Upper lobe of left lung (tissue), 6 donors: ENCODE measurements around the gene XRCC5. TPM values are rescaled to one million over a fixed set of nuclear protein-coding genes. Genes with fewer than 3 reads are reported as not detected.

Source experiments
- ATAC-seq, 2 donors: fragments of 200-7000 bp; cut with Tn5 transposase; one replicate each; pipeline ENCODE4 v1.9.1; 2022; ENCODE audit warnings: mild to moderate bottlenecking in 2 of 2, moderate library complexity in 2 of 2; ENCODE audit not compliant: low FRiP score in 2 of 2
- DNase-seq, 2 donors: peaks; one replicate each; pipeline ENCODE4 v3.0.0-alpha.2; 2019 to 2020
- H3K27ac ChIP-seq, 4 donors: fragments of 200-600 bp; sonication (generic); one replicate each; pipeline ENCODE4 v1.5.1; 2016 to 2019
- H3K27me3 ChIP-seq, 4 donors: fragments of 200-600 bp; sonication (generic); one replicate each; pipeline ENCODE4 v1.5.1; 2017 to 2019
- H3K36me3 ChIP-seq, 4 donors: fragments of 200-600 bp; sonication (generic); one replicate each; pipeline ENCODE4 v1.5.1; 2016 to 2019
- H3K4me1 ChIP-seq, 4 donors: fragments of 200-600 bp; sonication (generic); one replicate each; pipeline ENCODE4 v1.5.1; 2018 to 2019
- H3K4me3 ChIP-seq, 4 donors: fragments of 200-600 bp; sonication (generic); one replicate each; pipeline ENCODE4 v1.5.1; 2017 to 2019; ENCODE audit warnings: mild to moderate bottlenecking in 2 of 4, moderate library complexity in 1 of 4
- H3K9me3 ChIP-seq, 4 donors: fragments of 200-600 bp; sonication (generic); one replicate each; pipeline ENCODE4 v1.5.1; 2018 to 2019
- EP300 ChIP-seq, 4 donors: sonication (generic); formaldehyde crosslinking; IDR thresholded peaks; one replicate each; pipeline ENCODE4 v1.5.1; 2017; ENCODE audit warnings: antibody characterized with exemption in 4 of 4, control low read depth in 2 of 4
- POLR2A ChIP-seq, 4 donors: fragments of 450-650 bp; IDR thresholded peaks; one replicate each; pipeline ENCODE4 v1.5.1; 2016 to 2017; ENCODE audit warnings: antibody characterized with exemption in 4 of 4, mild to moderate bottlenecking in 2 of 4
- POLR2AphosphoS5 ChIP-seq, 2 donors: sonication (generic); formaldehyde crosslinking; IDR thresholded peaks; one replicate each; pipeline ENCODE4 v1.5.1; 2017; ENCODE audit warnings: antibody characterized with exemption in 2 of 2
- WGBS, 2 donors: methylation state at CpG; one replicate each; pipeline ENCODE4 v1.1.5; 2017 to 2018; 5-methylcytosine and 5-hydroxymethylcytosine counted together
- total RNA-seq, 6 donors: library from RNA; depleted of rRNA in 4 of 6; stranded (reverse); fragments of >200 nt in 4 of 6; gene quantifications; one replicate each; pipeline versions ENCODE4 v1.1.0 to v1.2.1, GENCODE V29; 2016 to 2021
- TF ChIP-seq, protein P1 (sequence below), 6 experiments: fragments of 450-650 bp in 4 of 6; fragments of 200-600 bp in 2 of 6; sonication (generic) in 2 of 6; IDR thresholded peaks; one replicate each; pipeline ENCODE4 v1.5.1; 2016 to 2019; ENCODE audit warnings: antibody characterized with exemption in 6 of 6
- donor health status: DM: no; HTN: no; CAD: no; lungs with moderate emphysema.
- donor health status: DM: no; HTN: yes; CAD: no; lungs with severe emphysema.

XRCC5 gene
- total RNA-seq, 6 donors from 2014 or later, result 57.3 to 163 (median 131) TPM

- H3K4me1 ChIP-seq, result no peaks in the 10 kb centered on the region
- peaks cover 50 to 99% (median 80%) of the 10 kb centered on the region in 4 donors for H3K36me3 ChIP-seq
- no peaks in the 10 kb centered on the region for H3K27me3 ChIP-seq
- H3K9me3 ChIP-seq, result no peaks in the 10 kb centered on the region
- no peak overlapping the region for H3K27ac ChIP-seq
- DNase-seq (no peak), ATAC-seq (no peak)
- no peak overlapping the region for H3K4me3 ChIP-seq
- TF ChIP-seq, protein P1, sequence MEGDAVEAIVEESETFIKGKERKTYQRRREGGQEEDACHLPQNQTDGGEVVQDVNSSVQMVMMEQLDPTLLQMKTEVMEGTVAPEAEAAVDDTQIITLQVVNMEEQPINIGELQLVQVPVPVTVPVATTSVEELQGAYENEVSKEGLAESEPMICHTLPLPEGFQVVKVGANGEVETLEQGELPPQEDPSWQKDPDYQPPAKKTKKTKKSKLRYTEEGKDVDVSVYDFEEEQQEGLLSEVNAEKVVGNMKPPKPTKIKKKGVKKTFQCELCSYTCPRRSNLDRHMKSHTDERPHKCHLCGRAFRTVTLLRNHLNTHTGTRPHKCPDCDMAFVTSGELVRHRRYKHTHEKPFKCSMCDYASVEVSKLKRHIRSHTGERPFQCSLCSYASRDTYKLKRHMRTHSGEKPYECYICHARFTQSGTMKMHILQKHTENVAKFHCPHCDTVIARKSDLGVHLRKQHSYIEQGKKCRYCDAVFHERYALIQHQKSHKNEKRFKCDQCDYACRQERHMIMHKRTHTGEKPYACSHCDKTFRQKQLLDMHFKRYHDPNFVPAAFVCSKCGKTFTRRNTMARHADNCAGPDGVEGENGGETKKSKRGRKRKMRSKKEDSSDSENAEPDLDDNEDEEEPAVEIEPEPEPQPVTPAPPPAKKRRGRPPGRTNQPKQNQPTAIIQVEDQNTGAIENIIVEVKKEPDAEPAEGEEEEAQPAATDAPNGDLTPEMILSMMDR (IDR thresholded peaks at IDR 0.05), result no peak
- TF ChIP-seq EP300 (IDR thresholded peaks at IDR 0.05) (no peak), POLR2A (IDR thresholded peaks at IDR 0.05) (no peak), POLR2AphosphoS5 (IDR thresholded peaks at IDR 0.05) (no peak)
- WGBS, 2 donors, result 86 to 92% methylated on average over 1 of the region's 1 CpG
Measured at GRCh38 chr2:216142540-216142939, 33.4 kb downstream of the XRCC5 start.

DNA sequence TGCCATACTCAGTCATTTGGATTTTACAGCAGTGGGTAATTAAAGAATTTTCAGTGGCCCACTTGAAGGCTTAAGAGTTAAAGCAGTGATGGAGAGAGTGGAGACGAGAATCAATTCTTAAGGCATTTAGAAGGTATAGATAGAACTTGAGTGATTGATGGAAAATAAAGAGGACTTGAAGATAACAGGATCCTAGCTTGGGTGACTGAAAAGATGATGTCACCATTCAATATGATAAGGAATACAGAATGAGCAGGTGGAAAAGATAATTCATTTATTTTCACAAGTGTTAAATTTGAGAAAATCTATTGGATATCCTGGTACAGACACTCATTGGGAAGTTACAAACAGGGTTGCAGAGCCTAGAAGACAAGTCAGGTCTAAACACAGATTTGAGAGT, 35.2 kb downstream of the XRCC5 start:
- TF ChIP-seq EP300 (IDR thresholded peaks at IDR 0.05) (no peak), POLR2AphosphoS5 (IDR thresholded peaks at IDR 0.05) (no peak)
- TF ChIP-seq, protein P1 (IDR thresholded peaks at IDR 0.05), result no peak
- WGBS, 2 donors, result 85 to 100% methylated on average over 1 of the region's 1 CpG
- DNase-seq, result no peak
- Histone ChIP-seq H3K27me3 (no peaks in the 10 kb centered on the region), H3K4me1 (no peaks in the 10 kb centered on the region), H3K9me3 (no peaks in the 10 kb centered on the region), H3K27ac (no peak overlapping the region), H3K4me3 (no peak overlapping the region), H3K36me3 (peaks cover 32 to 99% (median 77%) of the 10 kb centered on the region in 4 donors)
- no peak for ATAC-seq

DNA sequence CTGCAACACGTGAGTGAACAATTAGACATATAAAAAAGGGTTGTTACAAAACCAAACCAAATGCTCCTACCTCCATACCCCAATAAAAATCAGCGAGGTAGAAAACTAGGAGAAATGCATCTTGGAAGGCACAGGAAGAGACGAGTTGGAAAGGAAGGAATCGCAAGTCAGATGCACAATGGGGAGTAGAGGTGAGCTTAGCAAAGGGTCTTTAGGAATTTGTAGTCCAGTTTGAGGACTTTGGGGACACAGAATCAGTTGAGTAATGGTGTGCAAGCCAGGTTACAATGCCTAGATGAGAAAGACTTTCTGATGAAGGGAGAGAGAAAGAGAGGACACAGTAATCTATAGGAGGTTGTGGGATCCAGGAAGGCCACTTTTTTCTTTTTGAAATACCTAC, 35.7 kb downstream of the XRCC5 start:
- H3K4me3 ChIP-seq, result no peak overlapping the region
- H3K27me3 ChIP-seq, result no peaks in the 10 kb centered on the region
- TF ChIP-seq POLR2AphosphoS5 (IDR thresholded peaks at IDR 0.05) (no peak), POLR2A (IDR thresholded peaks at IDR 0.05) (no peak), EP300 (IDR thresholded peaks at IDR 0.05) (no peak)
- TF ChIP-seq, protein P1 (IDR thresholded peaks at IDR 0.05), result no peak
- ATAC-seq (no peak), DNase-seq (no peak)
- no peak overlapping the region for H3K27ac ChIP-seq
- peaks cover 30 to 99% (median 76%) of the 10 kb centered on the region in 4 donors for H3K36me3 ChIP-seq
- WGBS, 2 donors, result 97 to 98% methylated on average over 4 of the region's 4 CpGs
- H3K9me3 ChIP-seq, result no peaks in the 10 kb centered on the region
- H3K4me1 ChIP-seq, result no peaks in the 10 kb centered on the region

- 71 to 91% methylated on average over 4 of the region's 4 CpGs for WGBS, 2 donors
- Histone ChIP-seq H3K4me1 (no peaks in the 10 kb centered on the region), H3K27ac (no peak overlapping the region), H3K36me3 (peaks cover 18 to 99% (median 71%) of the 10 kb centered on the region in 4 donors), H3K4me3 (no peak overlapping the region), H3K9me3 (no peaks in the 10 kb centered on the region), H3K27me3 (no peaks in the 10 kb centered on the region)
- no peak for TF ChIP-seq POLR2A (IDR thresholded peaks at IDR 0.05)
- DNase-seq, result no peak
- ATAC-seq, result no peak
Measured at GRCh38 chr2:216146573-216146972, 37.4 kb downstream of the XRCC5 start.

- Histone ChIP-seq H3K36me3 (peaks cover 15 to 99% (median 70%) of the 10 kb centered on the region in 4 donors), H3K4me3 (no peak overlapping the region), H3K4me1 (no peaks in the 10 kb centered on the region), H3K27ac (no peak overlapping the region), H3K9me3 (no peaks in the 10 kb centered on the region), H3K27me3 (no peaks in the 10 kb centered on the region)
- 92 to 96% methylated on average over 5 of the region's 5 CpGs for WGBS, 2 donors
- no peak for TF ChIP-seq EP300 (IDR thresholded peaks at IDR 0.05)
- TF ChIP-seq, protein P1 (IDR thresholded peaks at IDR 0.05), result no peak
- no peak for TF ChIP-seq POLR2AphosphoS5 (IDR thresholded peaks at IDR 0.05)
- TF ChIP-seq POLR2A (IDR thresholded peaks at IDR 0.05), result no peak
- DNase-seq, result no peak
- no peak for ATAC-seq
Measured at GRCh38 chr2:216147172-216148131, 38.3 kb downstream of the XRCC5 start.
